C4-2B (cell line): ENCODE data around the gene RGS17.
"Not testable (repeated sequence)": the region's sequence is repeated elsewhere in the genome, so short reads cannot be mapped to it uniquely, and the experiment has no call there.

Source experiments
- CTCF ChIP-seq: fragments of 450-650 bp; conservative IDR thresholded peaks from 2 replicates; pipeline ENCODE4 v1.5.1; 2017; ENCODE audit warnings: mild to moderate bottlenecking
- ZFX ChIP-seq: fragments of 450-650 bp; IDR thresholded peaks from 2 replicates; pipeline ENCODE4 v1.6.1; 2017

- TF ChIP-seq CTCF, ZFX: not testable (repeated sequence)
Measured at GRCh38 chr6:152999538-152999937, 131.5 kb downstream of the RGS17 start.
